MM.1S (cell line): ENCODE data around the gene JDP2.

Experiments used
- DNase-seq: peaks from one replicate; pipeline ENCODE4 v3.0.0-alpha.2; 2015
- H2AFZ ChIP-seq: fragments of 300-600 bp; sonication (generic); 2 replicates; pipeline ENCODE4 v1.6.0; 2016; ENCODE audit warnings: antibody characterized with exemption, low read length
- H3F3A ChIP-seq: fragments of 300-600 bp; sonication (generic); 2 replicates; pipeline ENCODE4 v1.6.1; 2016; ENCODE audit warnings: mild to moderate bottlenecking, antibody characterized with exemption, low read length, moderate library complexity, mixed read lengths; ENCODE audit not compliant: insufficient read depth
- H3K27ac ChIP-seq: fragments of 300-600 bp; sonication (generic); 2 replicates; pipeline ENCODE4 v1.5.1; 2016; ENCODE audit warnings: mild to moderate bottlenecking, low read length
- H3K27me3 ChIP-seq: fragments of 300-600 bp; sonication (generic); replicated peaks from 2 replicates; pipeline ENCODE4 v1.6.0; 2016; ENCODE audit warnings: low read length; ENCODE audit not compliant: insufficient read depth
- H3K36me3 ChIP-seq: fragments of 300-600 bp; sonication (generic); replicated peaks from 2 replicates; pipeline ENCODE4 v1.6.1; 2016; ENCODE audit warnings: mild to moderate bottlenecking, low read length, mixed read lengths; ENCODE audit not compliant: insufficient read depth
- H3K4me1 ChIP-seq: fragments of 300-600 bp; sonication (generic); 2 replicates; pipeline ENCODE4 v1.6.1; 2016; ENCODE audit warnings: low read length, mixed read lengths
- H3K4me2 ChIP-seq: fragments of 300-600 bp; sonication (generic); 2 replicates; pipeline ENCODE4 v1.6.0; 2016; ENCODE audit warnings: low read depth, low read length
- H3K4me3 ChIP-seq: fragments of 300-600 bp; sonication (generic); 2 replicates; pipeline ENCODE4 v1.5.1; 2016; ENCODE audit warnings: low read length, mixed read lengths
- H3K79me2 ChIP-seq: fragments of 300-600 bp; sonication (generic); 2 replicates; pipeline ENCODE4 v1.6.1; 2016; ENCODE audit warnings: mixed run types, low read length, mixed read lengths
- H3K9ac ChIP-seq: fragments of 300-600 bp; sonication (generic); 2 replicates; pipeline ENCODE4 v1.6.1; 2016; ENCODE audit warnings: low read length, mixed read lengths
- H3K9me2 ChIP-seq: fragments of 300-600 bp; sonication (generic); replicated peaks from 2 replicates; pipeline ENCODE4 v1.6.1; 2016; ENCODE audit warnings: mild to moderate bottlenecking, low read length, mixed read lengths; ENCODE audit not compliant: insufficient read depth
- H3K9me3 ChIP-seq: fragments of 300-600 bp; sonication (generic); replicated peaks from 2 replicates; pipeline ENCODE4 v1.6.1; 2016; ENCODE audit warnings: mild to moderate bottlenecking, low read length, mixed read lengths; ENCODE audit not compliant: insufficient read depth
- H4K20me1 ChIP-seq: fragments of 300-600 bp; sonication (generic); 2 replicates; pipeline ENCODE4 v1.6.1; 2016; ENCODE audit warnings: mild to moderate bottlenecking, low read length, moderate library complexity, mixed read lengths; ENCODE audit not compliant: insufficient read depth
- CTCF ChIP-seq: fragments of 300-600 bp; sonication (generic); IDR thresholded peaks from 2 replicates; pipeline ENCODE4 v1.5.1; 2016; ENCODE audit warnings: antibody characterized with exemption, low read length, mixed read lengths
- EZH2 ChIP-seq: fragments of 300-600 bp; sonication (generic); optimal IDR thresholded peaks from 2 replicates; pipeline ENCODE3; 2017; ENCODE audit warnings: low read depth, mild to moderate bottlenecking, antibody characterized with exemption, low read length, mixed read lengths
- EZH2phosphoT487 ChIP-seq: fragments of 300-600 bp; sonication (generic); IDR thresholded peaks from 2 replicates; pipeline ENCODE4 v1.6.1; 2018; ENCODE audit warnings: antibody characterized with exemption, low read length

Gene JDP2

GRCh38 chr14:75437201-75438143 is 9.7 kb downstream of the JDP2 start:
- Histone ChIP-seq H3K79me2 (no peaks in the 10 kb centered on the region), H3K9me3 (no peaks in the 10 kb centered on the region), H3K36me3 (no peaks in the 10 kb centered on the region), H3K4me2 (no peak overlapping the region), H3K9me2 (no peaks in the 10 kb centered on the region), H3K4me3 (no peak overlapping the region), H3K27ac (no peak overlapping the region), H2AFZ (no peak overlapping the region), H4K20me1 (no peaks in the 10 kb centered on the region), H3F3A (no peaks in the 10 kb centered on the region), H3K27me3 (no peaks in the 10 kb centered on the region), H3K9ac (no peak overlapping the region), H3K4me1 (no peaks in the 10 kb centered on the region)
- TF ChIP-seq CTCF, result no peak
- TF ChIP-seq EZH2, result no peak
- no peak for TF ChIP-seq EZH2phosphoT487
- DNase-seq, result no peak

GRCh38 chr14:75438486-75439080 is 10.8 kb downstream of the JDP2 start:
- H3K4me2 ChIP-seq, result no peak overlapping the region
- no peak overlapping the region for H3K27ac ChIP-seq
- H3K79me2 ChIP-seq, result no peaks in the 10 kb centered on the region
- no peaks in the 10 kb centered on the region for H3K9me2 ChIP-seq
- no peak overlapping the region for H3K4me3 ChIP-seq
- H3K9me3 ChIP-seq, result no peaks in the 10 kb centered on the region
- H4K20me1 ChIP-seq, result no peaks in the 10 kb centered on the region
- H3K4me1 ChIP-seq, result no peaks in the 10 kb centered on the region
- H3K9ac ChIP-seq, result no peak overlapping the region
- DNase-seq, result no peak
- no peaks in the 10 kb centered on the region for H3K27me3 ChIP-seq
- no peaks in the 10 kb centered on the region for H3K36me3 ChIP-seq
- no peak overlapping the region for H2AFZ ChIP-seq
- TF ChIP-seq CTCF, result no peak
- no peak for TF ChIP-seq EZH2phosphoT487
- no peak for TF ChIP-seq EZH2
- H3F3A ChIP-seq, result no peaks in the 10 kb centered on the region

GRCh38 chr14:75439989-75440388 is 12.2 kb downstream of the JDP2 start:
- Histone ChIP-seq H4K20me1 (no peaks in the 10 kb centered on the region), H3F3A (no peaks in the 10 kb centered on the region), H3K4me1 (no peaks in the 10 kb centered on the region), H3K4me3 (no peak overlapping the region), H3K9me2 (no peaks in the 10 kb centered on the region), H3K27me3 (no peaks in the 10 kb centered on the region), H3K4me2 (no peak overlapping the region), H3K79me2 (no peaks in the 10 kb centered on the region), H3K27ac (no peak overlapping the region), H3K9me3 (no peaks in the 10 kb centered on the region), H3K9ac (no peak overlapping the region), H2AFZ (no peak overlapping the region), H3K36me3 (no peaks in the 10 kb centered on the region)
- TF ChIP-seq EZH2, result no peak
- no peak for DNase-seq
